GM19372 (cell line): ENCODE measurements around the gene TRIM49.
"Not testable (repeated sequence)": the region's sequence is repeated elsewhere in the genome, so short reads cannot be mapped to it uniquely, and the experiment has no call there.

Experiments used
- ATAC-seq: cut with Tn5 transposase; IDR thresholded peaks from one replicate; pipeline ENCODE4 v1.9.1; 2021; ENCODE audit warnings: mild to moderate bottlenecking, low read depth, moderate library complexity; ENCODE audit not compliant: unreplicated experiment

The TRIM49 gene, protein sequence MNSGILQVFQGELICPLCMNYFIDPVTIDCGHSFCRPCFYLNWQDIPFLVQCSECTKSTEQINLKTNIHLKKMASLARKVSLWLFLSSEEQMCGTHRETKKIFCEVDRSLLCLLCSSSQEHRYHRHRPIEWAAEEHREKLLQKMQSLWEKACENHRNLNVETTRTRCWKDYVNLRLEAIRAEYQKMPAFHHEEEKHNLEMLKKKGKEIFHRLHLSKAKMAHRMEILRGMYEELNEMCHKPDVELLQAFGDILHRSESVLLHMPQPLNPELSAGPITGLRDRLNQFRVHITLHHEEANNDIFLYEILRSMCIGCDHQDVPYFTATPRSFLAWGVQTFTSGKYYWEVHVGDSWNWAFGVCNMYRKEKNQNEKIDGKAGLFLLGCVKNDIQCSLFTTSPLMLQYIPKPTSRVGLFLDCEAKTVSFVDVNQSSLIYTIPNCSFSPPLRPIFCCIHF

DNA sequence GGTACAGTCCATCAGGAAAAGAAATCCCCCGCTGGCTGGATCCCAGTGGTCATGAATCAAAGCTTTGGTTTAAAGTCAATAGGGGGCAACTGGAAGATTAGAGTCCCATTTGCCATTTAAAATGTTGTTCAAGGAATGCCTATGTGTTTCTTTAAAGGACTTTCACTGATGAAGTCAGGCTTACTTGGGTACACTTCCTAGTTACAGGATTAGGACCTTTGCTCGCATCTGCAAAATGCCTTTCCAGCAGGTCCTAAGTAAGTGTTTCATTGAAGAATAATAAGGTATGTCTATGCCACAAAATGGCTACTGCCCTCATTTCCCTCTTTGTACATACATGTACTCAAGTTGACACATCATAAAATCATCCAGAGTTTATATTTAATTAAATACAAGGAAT, at the start of gene TRIM49:
Gene TRIM49 (minus strand): TSS at position 101 of the 400 bp plus-strand sequence. CDS start 4,106 bp downstream, outside the sequence.
- ATAC-seq: not testable (repeated sequence)

DNA sequence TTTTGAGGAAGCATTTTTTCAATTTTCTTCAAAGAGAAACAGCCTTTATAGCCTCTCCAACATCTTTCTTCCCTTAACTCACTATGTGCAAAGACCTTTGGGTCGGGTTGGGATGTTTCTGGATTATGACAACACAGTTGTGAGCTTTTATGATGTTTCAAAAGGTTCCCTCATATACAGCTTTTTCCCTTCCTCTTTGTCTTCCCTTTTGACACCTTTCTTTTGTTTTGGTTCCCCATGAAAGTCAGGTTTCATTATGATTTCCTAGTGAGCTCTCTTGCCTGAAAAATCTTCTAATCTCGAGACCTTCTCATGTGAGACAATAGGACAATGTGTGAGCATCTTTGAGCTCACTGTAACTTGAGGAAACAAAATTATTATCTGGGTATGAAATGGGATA, 18.3 kb upstream of the TRIM49 start:
- ATAC-seq: not testable (repeated sequence)

DNA sequence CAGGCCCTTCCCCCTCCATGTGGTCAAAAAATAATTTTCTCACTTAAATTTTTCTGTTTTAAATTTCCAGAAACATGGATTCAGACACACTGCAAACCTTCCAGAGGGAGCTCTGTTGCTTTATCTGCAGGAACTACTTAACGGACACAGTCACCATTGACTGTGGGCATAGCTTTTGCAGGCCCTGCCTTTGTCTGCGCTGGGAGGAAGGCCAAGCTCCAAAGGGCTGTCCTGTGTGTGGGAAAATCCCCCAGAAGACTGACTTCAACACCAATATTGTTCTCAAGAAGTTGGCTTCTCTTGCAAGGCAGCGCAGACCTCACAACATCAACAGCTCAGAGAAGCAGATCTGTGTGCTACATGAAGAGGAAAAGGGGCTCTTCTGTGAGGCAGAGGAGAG, 11.6 kb upstream of the TRIM49 start:
- ATAC-seq: not testable (repeated sequence)

DNA sequence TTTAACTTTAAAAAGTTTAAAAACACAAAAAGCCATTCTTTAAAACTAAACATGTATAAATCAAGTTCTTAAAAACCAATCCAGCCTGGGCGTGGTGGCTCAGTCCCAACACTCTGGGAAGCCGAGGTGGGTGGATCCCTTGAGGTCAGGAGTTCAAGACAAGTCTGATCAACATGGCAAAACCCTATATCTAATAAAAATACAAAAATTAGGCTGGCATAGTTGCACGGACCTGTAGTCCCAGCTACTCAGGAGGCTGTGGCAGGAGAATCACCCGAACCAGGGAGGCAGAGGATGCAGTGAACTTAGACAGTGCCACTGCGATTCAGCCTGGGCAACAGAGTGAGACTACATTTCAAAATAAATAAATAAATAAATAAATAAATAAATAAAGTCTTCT, 5.2 kb upstream of the TRIM49 start:
- ATAC-seq: not testable (repeated sequence)

DNA sequence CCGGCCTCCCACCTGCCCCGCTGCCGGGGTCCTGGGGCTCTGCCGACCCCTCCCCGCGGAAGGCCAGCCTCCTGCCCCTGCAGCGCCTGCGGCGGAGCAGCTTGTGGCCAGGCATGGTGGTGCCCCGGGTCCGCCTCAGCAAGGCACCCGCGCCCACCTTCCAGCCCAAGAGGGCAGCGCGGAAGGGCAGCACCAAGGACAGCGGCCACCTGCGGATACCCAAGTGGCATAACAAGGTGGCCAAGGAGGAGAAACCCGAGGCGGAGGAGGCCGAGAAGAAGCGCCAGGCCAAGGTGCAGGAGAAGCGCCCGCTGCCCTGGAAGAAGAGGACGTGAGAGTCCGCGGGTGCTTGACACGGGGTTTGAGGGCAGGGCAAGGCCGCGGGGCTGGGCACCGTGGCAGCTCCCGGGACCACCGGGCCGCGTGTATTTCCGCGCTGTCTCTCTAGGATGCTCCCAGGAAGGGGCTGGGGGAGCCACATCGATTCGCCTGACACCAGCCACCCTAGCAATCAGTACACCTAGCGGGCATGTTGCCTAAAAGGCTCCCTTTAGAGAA, 20.8 kb downstream of the TRIM49 start:
- not testable (repeated sequence) for ATAC-seq

DNA sequence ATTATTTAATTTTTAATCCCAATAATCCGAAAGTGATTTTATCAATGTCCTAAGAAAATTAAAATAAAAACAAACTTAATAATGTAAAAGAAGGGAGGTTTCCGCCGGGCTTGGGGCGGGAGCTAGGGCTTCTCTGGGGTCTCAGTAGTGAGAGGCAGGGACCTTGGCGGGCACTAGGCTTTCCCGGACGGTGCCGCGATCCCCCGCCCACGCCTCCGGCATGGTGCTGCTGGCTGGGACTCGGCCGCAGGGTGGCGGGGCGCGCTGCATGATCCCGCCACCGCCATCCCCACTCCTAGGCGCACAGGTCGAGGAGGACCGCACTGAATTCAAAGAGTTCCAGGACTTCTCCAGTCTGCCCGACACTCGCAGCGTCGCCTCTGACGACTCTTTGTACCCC, 22.6 kb downstream of the TRIM49 start:
- not testable (repeated sequence) for ATAC-seq

DNA sequence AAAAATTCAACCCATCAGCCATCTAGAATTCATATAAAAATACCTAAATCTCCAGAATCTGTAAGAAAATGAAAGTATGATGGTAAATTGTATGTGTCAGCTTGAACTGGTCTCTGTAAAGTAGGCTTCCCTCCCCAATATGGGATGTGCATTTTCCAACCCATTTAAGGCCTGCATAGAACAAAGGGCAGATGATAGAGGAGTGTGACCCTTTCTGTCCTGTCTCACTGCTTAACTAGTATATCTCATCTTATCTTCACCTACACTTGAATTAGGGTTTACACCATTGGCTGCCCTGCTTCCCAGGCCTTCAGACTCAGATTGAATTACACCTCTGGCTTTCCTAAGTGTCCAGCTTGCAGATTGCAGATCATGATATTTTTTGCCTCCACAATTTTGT, 57.6 kb downstream of the TRIM49 start:
- not testable (repeated sequence) for ATAC-seq
